ENCODE measurements around the gene CTXND1.
A peak's percentile ranks its signal among the peaks of the same experiment; 100 is the strongest.

Gene CTXND1

DNA sequence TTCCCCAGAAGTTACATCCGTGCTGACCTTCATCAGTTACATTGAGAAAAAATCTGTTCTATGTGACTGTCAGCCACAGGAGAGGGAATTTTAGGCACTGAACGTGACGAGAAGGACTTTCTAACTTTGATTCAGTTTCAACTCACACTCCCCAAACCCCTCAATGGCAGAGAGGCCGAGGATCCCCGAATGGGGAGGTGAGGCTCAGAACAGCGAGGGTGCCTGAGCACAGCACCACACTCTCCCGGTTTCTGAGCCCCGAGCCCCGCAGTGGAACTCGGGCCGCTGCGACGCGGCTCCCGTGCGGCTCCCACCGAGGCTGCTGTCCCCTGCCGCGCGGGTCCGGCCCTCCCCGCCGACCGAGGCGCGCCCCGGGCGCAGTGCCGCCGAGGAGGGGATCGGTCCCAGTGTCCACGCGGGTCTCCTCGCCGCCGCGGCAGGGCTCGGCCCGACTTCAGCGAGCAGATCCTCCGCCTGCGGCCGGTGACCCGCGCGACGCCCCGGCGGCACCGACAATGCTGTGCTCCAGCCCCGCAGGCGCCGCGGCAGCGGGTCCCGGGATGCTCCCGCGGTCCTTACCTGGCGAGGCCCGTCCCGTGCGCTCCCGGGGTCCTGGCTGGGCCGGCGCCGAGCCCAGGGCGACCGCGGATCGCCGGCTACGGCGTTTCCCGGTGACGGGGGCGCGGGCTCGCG is 439 bp downstream of the CTXND1 start:
- DNase-seq = no peak

DNA sequence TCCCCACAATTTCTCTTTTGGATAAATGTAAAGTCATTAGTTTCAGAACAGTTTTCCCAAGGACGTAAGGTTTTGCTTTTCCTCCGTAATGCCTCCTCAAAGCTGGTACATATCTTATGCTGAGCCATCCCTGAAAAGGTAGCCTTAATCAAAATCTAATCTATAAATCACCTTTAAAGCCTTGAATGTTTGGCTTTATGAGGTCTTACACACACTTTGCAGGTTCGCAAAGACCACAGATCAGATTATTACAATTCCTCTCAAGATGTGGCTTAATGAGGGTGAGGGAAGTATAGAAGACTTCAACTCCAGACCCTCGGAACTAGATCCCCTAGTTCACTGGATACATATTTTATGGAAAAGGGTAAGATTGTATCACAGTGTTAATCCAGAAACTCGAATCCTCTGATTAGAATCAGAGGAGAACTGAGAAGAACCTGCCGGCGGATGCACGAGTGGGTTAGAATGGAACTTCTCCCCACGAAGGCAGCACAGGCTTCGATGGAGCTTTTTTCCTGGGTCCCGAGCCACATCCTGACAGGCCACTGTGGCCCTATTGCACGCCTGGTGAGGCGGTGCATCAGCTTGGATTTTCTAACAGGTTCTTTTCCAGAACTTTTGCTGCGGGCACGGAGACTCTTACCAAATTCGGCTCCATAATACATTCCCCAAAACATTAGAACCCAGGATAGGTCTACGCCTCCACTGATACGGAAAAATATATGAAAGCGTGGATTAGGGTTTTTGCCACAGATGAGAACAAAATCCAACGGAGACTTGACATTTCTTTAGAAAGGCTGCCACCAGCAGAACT is 1.2 kb downstream of the CTXND1 start:
- no peak for DNase-seq

DNA sequence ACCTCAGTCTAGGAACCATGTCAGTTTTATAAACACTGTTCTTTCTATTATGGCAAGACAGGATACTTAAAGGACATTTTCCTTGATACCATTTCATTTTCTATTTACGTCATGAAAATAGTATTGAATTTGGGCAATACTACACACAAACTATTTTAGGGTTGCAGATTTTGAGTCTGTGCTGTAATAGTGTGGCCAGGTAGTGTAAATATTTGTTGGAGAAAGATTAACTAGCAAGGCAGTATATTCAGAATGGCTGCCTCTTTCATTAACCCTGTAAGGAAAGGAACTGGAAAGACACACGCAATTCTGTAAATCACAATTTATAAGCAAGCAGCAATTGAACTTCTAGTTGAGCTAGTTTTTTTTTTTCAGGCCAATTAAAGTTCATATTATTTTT is 2.0 kb downstream of the CTXND1 start:
- DNase-seq = no peak

DNA sequence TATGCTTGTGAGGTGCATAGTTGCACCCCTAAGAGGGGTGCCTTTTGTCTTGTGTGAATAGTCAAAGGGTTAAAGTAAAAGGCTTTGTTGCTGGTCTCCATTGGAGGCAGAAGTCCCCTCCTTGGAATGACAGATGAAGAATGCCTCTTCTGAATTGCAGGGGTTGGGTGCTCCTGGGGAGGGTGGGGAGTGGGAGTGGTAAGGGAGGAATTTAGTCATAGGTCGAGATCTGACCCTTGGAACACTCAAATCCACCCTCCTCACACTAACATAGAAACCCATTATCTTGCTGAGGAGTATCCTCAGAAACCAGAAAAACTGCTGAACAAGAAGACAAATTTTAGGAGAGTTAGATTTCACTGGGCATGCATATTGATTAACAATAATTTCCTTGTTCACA is 4.7 kb downstream of the CTXND1 start:
- DNase-seq = no peak

DNA sequence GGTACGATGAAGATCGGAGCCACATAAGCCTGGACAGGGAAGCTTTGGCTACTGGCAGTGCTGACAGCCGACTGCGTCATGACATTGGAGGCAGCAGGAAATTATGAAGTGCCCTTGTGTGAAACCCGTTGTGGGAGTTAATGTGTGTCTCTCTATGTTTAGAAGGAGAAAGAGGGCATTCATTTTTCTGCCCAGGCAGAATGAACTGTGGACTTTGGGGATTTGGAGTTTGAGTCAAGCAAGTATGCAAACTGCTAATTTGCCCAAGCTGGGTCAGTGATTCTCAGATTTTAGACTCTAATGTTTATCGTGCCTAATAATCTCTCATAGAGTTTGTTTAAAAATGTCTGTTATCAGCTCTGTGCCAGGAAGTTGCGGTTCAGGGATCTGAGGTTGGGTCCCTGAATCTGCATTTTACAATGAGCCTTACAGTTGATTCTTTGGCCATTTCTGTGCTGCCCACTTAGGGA is 5.6 kb downstream of the CTXND1 start:
- no peak for DNase-seq

DNA sequence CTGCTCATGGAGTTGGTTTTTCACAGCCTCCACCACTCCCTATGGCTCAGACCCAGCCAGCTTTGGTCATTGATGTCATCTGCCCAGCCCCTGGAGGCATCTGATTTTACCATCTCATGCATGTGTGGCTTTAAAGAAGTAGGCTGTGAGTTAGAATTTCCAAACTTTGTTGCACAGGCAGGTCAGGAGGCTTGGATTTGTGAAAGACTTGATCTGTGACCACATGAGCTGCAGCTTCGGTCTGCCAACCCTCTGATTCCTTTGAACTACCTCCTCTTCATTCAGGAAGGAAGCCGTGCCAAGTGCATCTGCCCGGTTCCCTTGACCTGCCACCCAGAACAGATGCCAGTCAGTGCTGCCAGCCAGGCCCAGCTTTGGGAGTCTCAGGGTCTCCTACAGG is 9.2 kb downstream of the CTXND1 start:
- no peak for DNase-seq

DNA sequence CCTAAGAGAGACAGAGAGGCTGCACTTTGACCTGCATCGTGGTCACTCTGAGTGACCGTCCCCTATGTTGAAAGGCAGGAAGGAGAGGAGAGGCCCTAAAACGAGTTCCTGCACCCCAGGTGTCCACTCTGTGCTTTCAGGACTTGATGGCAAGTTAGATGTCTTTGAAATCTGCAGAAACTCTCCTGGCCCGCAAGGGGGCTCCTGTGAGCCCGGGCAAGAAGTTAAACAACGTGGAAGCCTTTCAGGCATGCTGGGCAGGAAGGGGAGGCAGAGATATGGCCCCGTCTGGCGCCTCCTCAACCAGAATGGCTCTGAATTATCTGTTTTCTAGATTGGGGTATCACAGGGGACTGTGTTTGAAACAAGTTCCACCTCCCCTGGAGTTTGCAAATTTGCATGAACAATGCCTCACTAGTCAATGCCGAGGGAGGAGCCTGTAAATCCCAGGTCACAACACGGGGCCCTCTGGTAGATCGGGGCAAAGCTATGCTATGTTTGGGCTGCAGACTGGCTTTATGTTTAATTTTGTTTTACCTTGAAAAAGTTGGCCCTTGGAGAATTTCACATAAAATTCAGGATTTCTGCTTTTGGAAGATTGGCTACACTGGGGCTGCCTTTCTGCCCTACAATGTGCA is 9.8 kb downstream of the CTXND1 start:
- DNase-seq = peak in 1 of 2 experiments; percentile 11

DNA sequence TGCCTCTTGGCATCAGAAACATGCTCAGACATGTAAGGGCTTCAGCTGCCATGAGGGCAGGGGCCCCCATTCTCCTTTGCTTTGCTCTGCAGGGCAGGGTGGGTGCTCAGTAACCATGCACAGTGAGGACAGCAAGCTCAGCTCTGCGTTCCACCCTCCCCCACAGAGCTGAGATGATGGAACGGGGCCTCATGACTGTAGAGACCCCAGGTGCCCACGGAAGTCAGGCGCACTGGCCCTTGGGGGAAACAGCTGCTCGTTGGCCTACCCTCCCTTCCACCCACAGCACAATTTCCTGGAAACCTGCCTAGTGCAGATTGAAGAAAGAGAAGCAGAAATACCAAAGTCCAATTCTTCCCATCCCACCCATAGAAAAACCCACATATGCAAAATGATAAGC is 10.5 kb downstream of the CTXND1 start:
- DNase-seq = no peak

DNA sequence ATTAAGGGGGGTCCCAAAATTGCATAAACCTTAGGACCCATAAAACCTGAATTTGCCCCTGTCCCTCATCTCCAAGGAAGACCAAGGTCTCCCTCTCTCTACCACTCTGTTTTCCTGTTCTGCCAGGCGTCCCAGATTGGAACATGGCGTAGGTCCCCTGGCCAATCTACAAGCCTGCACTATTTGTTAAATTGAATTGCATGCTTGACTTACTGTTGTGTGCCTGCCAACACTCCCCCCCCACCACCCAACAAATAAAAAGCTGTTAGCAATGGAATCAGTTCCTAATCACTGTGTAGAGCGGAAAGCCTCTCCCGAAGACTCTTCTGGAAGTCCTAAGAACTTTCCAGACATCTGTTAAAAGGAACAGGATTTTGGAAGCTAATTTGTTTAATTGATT is 11.7 kb downstream of the CTXND1 start:
- no peak for DNase-seq

DNA sequence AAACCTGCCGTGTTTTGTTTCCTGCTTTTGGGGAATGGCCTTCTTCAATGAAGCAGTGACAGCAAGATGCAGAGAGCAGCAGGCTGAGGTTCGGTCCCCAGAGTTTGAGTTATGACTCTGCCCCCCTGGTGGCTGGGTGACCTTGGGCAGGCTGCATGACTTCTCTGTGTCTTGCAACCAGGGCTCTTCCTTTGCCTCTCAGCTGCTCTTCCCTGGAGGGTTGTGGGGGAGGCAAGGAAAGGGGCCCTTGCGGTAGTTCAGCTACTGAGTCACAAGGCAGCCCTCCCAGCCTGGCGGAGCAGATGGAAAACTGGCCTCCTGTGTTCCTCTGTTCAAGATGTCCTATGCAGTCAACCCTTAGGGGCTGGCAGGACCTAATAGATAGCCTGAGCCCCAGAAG is 17.1 kb downstream of the CTXND1 start:
- peak in 1 of 2 experiments; percentile 24 for DNase-seq

DNA sequence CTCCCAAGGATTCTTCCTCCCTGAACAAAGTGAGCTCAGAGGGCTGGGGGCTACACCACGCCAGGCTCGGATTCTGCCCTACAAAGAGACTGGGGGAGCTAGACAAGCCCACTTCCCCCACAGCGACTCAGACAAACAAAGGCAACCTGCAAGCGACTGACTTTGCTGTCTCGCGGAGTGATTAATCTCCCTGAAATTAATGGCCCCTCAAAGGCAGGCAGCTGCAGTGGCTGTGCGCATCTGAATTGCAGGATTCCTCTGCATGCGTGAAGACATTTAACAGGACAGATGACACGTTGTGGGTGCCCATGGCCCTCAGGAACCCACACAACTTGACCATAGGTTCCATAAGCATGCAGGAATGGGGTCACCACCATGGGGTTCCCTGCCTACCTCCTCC is 18.4 kb downstream of the CTXND1 start:
- no peak for DNase-seq

DNA sequence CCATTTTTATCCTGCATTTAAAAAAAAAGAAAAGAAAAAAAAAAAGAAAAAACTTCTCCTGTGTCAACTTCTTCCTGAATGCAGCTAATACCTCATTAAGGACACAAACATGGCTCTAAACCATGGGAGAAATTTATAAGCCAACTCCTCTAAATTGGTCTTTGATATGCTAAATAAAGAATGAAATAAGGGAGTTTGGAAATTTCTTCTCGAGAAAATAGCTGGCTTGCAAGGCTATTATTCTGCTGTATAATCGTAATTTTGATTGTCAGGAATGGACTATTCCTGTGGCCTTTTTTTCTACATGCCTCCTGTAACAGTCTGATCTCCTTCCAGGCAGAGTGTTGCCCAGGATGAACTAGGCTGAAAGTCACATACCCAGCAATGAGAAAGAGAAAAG is 20.6 kb downstream of the CTXND1 start:
- DNase-seq = no peak

DNA sequence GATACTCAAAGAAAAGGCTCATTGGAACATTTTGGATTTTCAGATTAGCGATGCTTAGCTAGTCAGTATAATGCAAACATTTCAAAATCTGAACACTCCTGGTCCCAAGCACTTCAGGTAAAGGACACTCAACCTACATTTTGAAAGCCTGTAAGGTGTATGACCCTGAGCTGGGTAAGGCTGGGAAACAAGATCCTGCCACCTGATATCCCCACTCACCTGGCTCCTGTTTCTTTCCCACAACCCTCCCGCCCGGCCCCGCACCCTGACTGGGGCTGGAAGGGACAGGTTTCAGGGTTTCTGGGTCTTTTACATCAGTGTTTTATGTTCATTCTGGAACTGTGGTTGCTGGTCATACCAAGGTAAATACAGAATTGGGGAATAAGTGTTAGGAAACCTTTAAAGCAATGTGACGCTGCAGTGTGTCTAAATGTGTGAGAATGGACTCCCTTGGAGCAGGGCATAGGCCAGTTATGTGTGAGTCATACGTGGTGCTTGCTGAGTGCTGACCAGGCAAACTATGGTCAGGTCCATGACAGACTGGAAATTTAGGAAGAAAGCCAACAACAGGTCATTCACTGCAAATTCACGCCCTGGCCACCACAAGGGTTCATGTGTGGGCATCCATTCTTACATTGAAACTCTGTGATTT is 22.9 kb downstream of the CTXND1 start:
- no peak for DNase-seq

DNA sequence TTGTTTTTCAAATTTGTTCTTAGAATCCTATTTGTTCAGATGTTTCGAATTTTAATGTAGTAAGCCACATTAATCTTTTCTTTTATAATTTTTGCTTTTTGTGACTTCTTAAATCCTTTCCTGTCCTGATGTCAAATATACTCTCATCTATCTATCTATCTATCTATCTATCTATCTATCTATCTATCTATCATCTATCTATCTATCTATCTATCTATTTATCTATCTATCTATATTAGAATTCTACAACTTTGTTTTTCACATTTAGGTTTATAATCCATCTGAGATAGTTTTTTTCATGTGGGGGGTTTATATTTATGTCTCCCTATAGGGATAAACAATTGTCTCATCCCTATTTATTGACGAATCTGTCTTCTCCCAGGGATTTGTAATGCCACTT is 32.1 kb downstream of the CTXND1 start:
- DNase-seq = no peak

DNA sequence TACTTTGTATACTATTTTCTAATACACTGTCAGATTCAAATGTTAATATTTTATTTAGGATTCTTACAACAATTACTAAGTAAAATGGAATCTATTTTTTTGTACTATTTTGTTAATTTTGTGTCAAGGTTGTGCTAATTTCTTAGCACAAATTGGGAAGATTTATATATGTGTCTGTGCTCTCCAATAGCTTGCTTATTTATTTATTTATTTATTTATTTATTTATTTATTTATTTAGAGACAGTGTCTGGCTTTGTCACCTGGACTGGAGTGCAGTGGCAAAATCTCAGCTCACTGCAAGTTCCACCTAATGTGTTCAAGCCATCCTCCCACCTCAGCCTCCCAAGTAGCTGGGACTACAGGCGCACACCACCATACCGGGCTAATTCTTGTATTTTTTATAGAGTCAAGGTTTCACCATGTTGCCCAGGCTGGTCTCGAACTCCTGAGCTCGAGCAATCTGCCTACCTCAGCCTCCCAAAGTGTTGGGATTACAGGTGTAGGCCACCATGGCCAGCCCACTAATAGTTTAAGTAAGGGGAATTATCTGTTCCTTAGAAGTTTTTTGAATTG is 34.6 kb downstream of the CTXND1 start:
- no peak for DNase-seq

DNA sequence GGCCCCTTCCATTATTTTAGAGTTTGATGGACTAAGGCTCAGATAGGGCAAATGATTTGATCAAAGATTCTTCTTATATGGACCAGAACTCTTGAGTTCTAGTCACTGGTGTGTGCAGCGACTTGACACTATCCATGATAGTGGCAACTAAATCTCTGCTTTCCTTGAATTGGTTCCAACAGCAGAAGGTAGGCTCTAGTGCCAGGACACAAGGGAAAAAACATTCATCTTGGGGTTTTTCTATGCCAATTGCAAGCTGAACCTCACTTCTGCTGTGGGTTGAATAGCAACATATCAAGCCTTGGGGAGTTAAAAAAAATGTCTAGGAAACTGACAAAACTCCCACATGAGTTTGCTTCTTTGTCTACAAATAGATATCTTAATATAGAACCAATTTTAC is 35.1 kb downstream of the CTXND1 start:
- no peak for DNase-seq

DNA sequence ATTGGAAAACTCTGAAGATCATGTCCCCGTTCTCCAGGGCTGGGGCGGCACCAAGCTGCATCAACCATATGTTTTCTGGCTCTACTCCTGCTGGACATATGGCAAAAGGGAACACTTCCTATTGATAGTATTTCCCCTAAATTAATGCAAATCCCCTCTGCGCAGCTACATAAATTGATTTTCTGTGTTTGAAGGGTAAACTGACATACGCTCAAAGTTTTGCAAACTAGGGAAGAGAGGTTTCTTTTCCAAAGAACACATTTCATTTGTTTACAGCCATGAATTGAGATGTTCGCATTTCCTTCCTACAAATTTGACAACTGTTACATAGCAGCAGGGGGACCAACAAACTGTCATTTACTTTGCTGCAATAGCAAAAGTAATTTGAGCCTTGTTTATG is 35.9 kb downstream of the CTXND1 start:
- no peak for DNase-seq

DNA sequence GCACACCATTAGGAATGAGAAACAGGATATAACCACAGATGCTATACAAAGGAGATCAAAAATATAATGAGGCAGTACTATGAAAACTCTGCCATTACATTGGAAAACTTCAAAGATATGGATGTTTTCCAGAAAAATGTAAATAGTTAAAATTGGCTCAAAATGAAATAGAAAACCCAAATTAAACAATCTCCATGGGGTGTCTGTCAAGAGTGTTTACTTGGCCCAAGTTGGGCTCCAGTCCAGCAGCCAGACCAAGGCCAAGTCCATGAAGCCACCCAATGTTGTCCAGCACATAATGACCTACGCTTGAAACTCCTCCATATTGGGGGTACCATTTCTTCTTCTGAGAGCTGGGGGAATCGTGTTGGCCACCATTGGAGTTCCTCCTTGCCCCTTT is 37.1 kb downstream of the CTXND1 start:
- DNase-seq = no peak

DNA sequence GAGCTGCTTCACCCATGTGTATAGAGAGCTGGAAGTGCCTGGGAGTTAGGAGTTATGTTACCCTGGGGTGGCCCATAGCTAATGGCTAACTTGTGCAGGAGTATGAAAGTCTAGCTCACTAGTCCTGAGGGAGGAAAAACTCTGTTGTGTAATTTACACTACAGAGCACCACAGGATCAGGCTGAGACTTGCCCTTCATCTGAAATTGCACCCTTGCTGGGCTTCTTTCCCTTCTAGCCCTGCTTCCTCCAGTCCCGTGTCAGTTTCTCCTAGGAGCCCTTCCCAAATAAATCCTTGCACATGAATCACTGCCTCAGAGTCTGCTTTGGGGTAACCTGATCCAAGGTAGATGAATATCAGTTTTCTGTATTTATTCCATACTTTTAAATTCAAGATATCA is 40.0 kb downstream of the CTXND1 start:
- no peak for DNase-seq

DNA sequence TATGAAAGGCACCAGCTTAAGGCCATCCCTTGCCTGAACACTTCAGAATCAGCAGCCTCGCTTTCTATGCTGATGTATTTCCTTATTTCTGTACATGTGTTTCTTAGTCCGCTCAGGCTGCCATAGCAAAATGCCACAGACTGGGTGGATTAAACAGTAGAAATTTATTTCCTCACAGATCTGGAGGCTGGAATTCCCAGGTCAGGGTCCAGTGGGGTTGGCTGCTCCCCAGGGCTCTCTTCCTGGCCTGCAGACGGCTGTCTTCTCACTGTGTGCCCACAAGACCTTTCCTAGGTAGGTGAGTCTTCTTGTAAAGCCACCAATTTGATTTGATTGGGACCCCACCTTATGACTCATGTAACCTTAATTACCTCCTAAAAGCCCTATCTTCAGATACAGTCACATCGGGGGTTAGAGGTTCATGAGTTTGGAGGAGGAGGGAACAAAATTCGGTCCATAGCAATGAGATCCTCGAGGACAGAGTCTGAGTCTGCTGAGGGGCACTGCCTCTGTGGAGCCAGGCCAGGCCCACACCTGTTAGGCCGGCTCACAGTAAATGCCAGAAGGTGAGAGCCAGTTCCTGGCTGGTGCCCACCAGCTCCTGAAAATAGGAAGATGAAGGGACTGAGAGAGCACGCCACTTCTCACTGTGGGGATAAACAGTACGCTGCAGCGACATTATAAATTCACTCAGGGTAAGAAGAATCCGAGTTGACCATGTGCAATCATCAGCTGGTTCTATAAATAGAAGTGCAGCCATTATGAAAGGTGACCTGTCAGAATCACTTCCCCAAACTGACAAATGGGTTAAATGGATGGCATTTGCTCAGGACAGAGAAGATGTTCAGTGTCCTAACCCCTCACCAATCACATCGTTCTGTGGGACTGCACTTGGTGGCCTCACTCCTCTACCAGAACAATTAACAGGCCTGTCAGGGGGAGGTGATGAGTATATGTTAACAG is 41.1 kb downstream of the CTXND1 start:
- no peak for DNase-seq

DNA sequence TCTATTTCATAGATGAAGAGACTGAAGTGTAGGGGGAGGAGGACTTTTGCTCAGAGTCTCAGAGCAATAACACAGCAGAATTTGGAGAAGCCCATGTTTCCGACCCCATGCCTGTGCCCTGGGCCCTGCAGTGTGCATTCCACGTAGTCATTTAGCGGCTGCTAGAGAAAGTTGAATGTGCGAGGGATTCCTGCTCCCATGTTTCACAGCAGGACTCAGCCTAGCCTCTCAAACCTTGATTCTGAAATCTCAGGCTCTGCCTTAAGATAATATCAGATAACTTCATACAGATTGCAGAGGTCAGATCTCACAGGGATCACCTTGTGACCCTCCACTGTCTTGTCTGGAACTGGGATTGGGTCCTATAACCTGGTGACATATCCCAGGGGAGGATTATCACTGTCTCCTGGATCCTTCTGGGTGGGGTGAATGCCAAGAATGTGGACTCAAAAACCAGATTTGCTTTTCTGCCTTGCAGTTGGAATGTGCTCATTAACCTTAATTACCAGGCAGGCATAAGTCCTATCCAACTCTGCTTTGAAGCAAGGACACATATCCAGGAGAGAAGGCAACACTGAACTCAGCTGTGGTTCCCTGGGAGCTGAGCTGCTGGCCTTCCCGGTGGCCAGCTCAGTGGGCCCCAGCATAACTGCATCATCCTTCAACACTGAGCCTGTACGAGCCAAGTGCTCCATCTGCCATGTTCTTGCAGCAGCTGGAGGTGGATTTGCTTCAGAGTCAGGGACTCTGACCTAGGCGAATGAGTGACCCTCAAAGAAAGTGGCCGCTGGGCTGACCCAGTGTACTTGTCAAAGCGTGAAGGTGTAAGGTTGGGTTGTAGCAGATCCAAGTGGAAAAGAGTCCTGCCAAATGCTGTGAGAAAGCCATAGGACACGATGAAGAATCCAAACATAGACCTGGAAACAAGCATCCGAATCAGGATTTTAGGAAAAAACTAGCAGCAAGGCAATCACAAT is 43.0 kb downstream of the CTXND1 start:
- DNase-seq = no peak
